Measurements from ENCODE around the gene ZBTB7A. TPM values are rescaled to one million over a fixed set of nuclear protein-coding genes. Genes with fewer than 3 reads are reported as not detected.

The ZBTB7A gene
- total and polyA plus RNA-seq, 2 donors (not counting 1 experiment from before 2014, with no cell fraction given) = 4.9 to 17.7 TPM

DNA sequence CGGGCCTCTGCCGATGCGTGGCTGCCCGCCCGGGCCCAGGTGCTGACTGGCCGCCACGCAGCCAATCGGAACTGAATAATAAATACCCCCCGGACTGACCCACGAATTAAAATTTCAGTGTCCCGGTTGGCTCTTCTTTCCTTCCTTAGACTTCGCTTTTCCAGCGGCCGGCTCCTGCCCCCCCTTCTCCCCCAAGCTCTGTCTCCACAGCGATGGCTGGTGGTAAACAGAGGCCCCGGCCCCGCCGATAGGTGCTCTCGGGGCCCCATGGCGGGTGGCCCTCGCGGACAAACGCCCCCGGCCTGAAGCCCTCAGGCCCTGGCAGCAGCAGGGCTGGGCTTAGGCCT is 2.6 kb downstream of the ZBTB7A start:
- H3K4me3 ChIP-seq (replicated peaks in 1 of 4; ENCODE audit: control extremely low read depth in 1 of 4, insufficient read depth in 1 of 4, low read depth in 3 of 4, low read length in 4 of 4) = peak overlapping the region; percentile 60 to 90 (median 73)
- no peak overlapping the region for H2AFZ ChIP-seq (ENCODE audit: low read length)
- no peaks in the 10 kb centered on the region for H4K20me1 ChIP-seq (ENCODE audit: control insufficient read depth, extremely low read depth, insufficient read depth, low read length)
- H3K4me1 ChIP-seq (ENCODE audit: control insufficient read depth, extremely low read depth, insufficient read depth, low read length) = peaks cover 42% of the 10 kb centered on the region
- H3K9me3 ChIP-seq (ENCODE audit: control insufficient read depth, insufficient read depth, low read depth, low read length) = no peaks in the 10 kb centered on the region
- TF ChIP-seq EZH2 (IDR thresholded peaks at IDR 0.05; ENCODE audit: low read length, missing control alignments) = no peak
- TF ChIP-seq, protein P1, sequence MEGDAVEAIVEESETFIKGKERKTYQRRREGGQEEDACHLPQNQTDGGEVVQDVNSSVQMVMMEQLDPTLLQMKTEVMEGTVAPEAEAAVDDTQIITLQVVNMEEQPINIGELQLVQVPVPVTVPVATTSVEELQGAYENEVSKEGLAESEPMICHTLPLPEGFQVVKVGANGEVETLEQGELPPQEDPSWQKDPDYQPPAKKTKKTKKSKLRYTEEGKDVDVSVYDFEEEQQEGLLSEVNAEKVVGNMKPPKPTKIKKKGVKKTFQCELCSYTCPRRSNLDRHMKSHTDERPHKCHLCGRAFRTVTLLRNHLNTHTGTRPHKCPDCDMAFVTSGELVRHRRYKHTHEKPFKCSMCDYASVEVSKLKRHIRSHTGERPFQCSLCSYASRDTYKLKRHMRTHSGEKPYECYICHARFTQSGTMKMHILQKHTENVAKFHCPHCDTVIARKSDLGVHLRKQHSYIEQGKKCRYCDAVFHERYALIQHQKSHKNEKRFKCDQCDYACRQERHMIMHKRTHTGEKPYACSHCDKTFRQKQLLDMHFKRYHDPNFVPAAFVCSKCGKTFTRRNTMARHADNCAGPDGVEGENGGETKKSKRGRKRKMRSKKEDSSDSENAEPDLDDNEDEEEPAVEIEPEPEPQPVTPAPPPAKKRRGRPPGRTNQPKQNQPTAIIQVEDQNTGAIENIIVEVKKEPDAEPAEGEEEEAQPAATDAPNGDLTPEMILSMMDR (conservative IDR thresholded peaks at IDR 0.05 in 1 of 2, IDR thresholded peaks at IDR 0.05 in 1 of 2; ENCODE audit: low read depth in 1 of 2, low read length in 2 of 2) = no peak
- peak overlapping the region; percentile 99 for H3K4me2 ChIP-seq (ENCODE audit: extremely low read depth, insufficient read depth, low read length)
- DNase-seq (ENCODE audit: low read depth in 2 of 2) = peak in 1 of 2 donors; percentile 36
- no peaks in the 10 kb centered on the region for H3K27me3 ChIP-seq (ENCODE audit: control insufficient read depth, insufficient read depth, low read length)
- peak overlapping the region; percentile 85 for H3K9ac ChIP-seq (ENCODE audit: insufficient read depth, low read length)
- peaks cover 60% of the 10 kb centered on the region for H3K79me2 ChIP-seq (ENCODE audit: control insufficient read depth, insufficient read depth, low read length)
- H3K36me3 ChIP-seq (ENCODE audit: control insufficient read depth, insufficient read depth, low read length) = peaks cover 7% of the 10 kb centered on the region
- peak overlapping the region; percentile 89 for H3K27ac ChIP-seq (ENCODE audit: insufficient read depth, low read length)

DNA sequence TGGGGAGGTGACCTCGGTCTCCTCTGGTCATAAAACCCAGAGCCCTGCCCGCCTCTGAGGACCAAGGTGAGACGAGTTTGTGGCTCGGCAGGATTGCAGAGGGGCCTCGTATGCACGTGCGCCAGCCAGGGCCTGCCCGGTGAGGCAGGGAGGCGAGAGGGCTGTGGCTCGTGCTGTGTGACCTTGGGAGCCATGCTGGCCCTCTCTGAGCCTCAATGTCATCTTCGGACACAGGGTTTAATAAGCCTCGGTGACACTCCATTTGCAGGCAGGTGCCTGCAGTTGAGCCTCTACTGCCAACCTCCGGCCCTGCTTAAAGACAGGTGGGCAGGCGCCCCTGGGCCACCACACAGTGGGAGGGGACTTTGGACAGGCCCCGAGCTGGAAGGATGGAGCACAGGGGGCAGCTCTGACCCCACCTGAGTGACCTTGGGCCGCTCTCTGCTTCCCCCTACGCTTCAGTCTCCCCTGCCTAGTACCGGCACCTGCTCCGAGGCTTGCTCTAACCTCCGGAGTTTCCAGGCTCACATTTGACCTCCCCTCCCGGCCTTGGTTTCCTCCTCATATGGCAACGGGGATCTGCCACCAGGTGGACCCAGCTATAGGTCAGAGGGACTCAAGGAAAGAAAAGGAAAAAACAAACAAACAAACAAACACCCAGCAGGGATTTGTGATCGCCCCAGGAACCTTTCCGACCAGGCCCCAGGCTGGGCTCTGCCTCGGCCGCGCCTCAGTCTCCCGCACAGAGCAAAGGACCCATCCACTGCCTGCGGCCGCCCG is 3.1 kb downstream of the ZBTB7A start:
- peaks cover 47% of the 10 kb centered on the region for H3K4me1 ChIP-seq (ENCODE audit: control insufficient read depth, extremely low read depth, insufficient read depth, low read length)
- H3K36me3 ChIP-seq (ENCODE audit: control insufficient read depth, insufficient read depth, low read length) = peaks cover 7% of the 10 kb centered on the region
- H3K9ac ChIP-seq (ENCODE audit: insufficient read depth, low read length) = peak overlapping the region; percentile 85
- TF ChIP-seq, protein P1 (conservative IDR thresholded peaks at IDR 0.05 in 1 of 2, IDR thresholded peaks at IDR 0.05 in 1 of 2; ENCODE audit: low read depth in 1 of 2, low read length in 2 of 2) = peak in 1 of 2 donors; percentile 6
- no peak for TF ChIP-seq EZH2 (IDR thresholded peaks at IDR 0.05; ENCODE audit: low read length, missing control alignments)
- peak overlapping the region; percentile 89 for H3K27ac ChIP-seq (ENCODE audit: insufficient read depth, low read length)
- peaks cover 66% of the 10 kb centered on the region for H3K79me2 ChIP-seq (ENCODE audit: control insufficient read depth, insufficient read depth, low read length)
- H2AFZ ChIP-seq (ENCODE audit: low read length) = no peak overlapping the region
- no peaks in the 10 kb centered on the region for H3K27me3 ChIP-seq (ENCODE audit: control insufficient read depth, insufficient read depth, low read length)
- no peaks in the 10 kb centered on the region for H4K20me1 ChIP-seq (ENCODE audit: control insufficient read depth, extremely low read depth, insufficient read depth, low read length)
- no peak for DNase-seq (ENCODE audit: low read depth in 2 of 2)
- peak overlapping the region; percentile 99 for H3K4me2 ChIP-seq (ENCODE audit: extremely low read depth, insufficient read depth, low read length)
- no peaks in the 10 kb centered on the region for H3K9me3 ChIP-seq (ENCODE audit: control insufficient read depth, insufficient read depth, low read depth, low read length)
- peak overlapping the region; percentile 60 to 90 (median 73) for H3K4me3 ChIP-seq (replicated peaks in 1 of 4; ENCODE audit: control extremely low read depth in 1 of 4, insufficient read depth in 1 of 4, low read depth in 3 of 4, low read length in 4 of 4)

DNA sequence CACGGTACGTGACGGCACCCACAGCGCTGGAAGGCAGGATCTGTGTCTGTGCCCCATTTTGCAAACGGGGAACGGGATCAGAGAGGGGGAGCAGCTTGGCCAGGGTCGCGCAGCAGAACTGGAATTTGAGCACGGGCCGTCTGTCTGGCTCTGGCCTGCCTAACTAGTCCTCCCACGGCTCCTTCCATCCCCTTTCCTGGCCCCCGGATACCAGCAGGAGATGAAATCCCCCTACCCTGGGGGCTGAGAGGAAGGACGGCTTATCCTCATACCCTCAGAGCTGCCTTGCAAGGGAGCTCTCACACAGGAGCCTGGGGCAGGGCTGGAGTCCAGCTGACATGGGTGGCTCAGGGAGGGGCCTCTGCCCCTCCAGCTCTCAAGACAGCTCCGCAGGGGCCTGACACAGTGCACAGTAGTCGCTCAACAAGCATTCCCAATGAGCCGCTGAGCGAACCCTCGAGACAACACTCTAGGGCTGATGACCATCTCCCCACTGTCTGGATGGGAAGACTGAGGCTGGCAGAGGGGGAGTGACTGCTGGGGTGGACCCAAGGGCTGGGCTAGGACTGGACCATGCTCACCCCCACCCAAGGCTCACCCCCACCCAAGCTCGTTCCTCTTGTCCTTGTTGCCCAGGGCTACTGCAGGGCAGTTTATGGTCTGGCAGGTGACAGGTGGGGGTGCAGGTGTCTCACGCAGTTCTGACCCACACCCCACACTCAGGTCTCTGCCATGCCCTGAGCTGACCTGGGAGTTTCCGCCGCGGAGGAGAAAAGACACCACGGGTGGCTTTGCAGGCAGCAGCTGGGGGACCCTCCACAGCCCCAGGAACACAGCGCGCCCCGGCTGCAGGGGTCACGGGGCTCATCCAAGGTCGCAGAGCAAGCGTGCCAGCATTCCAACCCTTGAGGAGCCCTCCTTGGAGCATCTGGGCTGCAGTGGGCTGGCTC is 4.0 kb downstream of the ZBTB7A start:
- no peak overlapping the region for H3K27ac ChIP-seq (ENCODE audit: insufficient read depth, low read length)
- no peak for DNase-seq (ENCODE audit: low read depth in 2 of 2)
- peak overlapping the region; percentile 42 for H3K9ac ChIP-seq (ENCODE audit: insufficient read depth, low read length)
- peaks cover 73% of the 10 kb centered on the region for H3K79me2 ChIP-seq (ENCODE audit: control insufficient read depth, insufficient read depth, low read length)
- H3K4me3 ChIP-seq (replicated peaks in 1 of 4; ENCODE audit: control extremely low read depth in 1 of 4, insufficient read depth in 1 of 4, low read depth in 3 of 4, low read length in 4 of 4) = peak overlapping the region; percentile 60 to 90 (median 73)
- H3K36me3 ChIP-seq (ENCODE audit: control insufficient read depth, insufficient read depth, low read length) = peaks cover 7% of the 10 kb centered on the region
- H3K4me1 ChIP-seq (ENCODE audit: control insufficient read depth, extremely low read depth, insufficient read depth, low read length) = peaks cover 52% of the 10 kb centered on the region
- no peaks in the 10 kb centered on the region for H3K9me3 ChIP-seq (ENCODE audit: control insufficient read depth, insufficient read depth, low read depth, low read length)
- H3K4me2 ChIP-seq (ENCODE audit: extremely low read depth, insufficient read depth, low read length) = peak overlapping the region; percentile 99
- no peak for TF ChIP-seq EZH2 (IDR thresholded peaks at IDR 0.05; ENCODE audit: low read length, missing control alignments)
- TF ChIP-seq, protein P1 (conservative IDR thresholded peaks at IDR 0.05 in 1 of 2, IDR thresholded peaks at IDR 0.05 in 1 of 2; ENCODE audit: low read depth in 1 of 2, low read length in 2 of 2) = no peak
- H2AFZ ChIP-seq (ENCODE audit: low read length) = no peak overlapping the region
- no peaks in the 10 kb centered on the region for H3K27me3 ChIP-seq (ENCODE audit: control insufficient read depth, insufficient read depth, low read length)
- no peaks in the 10 kb centered on the region for H4K20me1 ChIP-seq (ENCODE audit: control insufficient read depth, extremely low read depth, insufficient read depth, low read length)

Measured in fibroblast of lung (primary cell).